ENCODE results near the gene AQR.

GRCh38 chr15:34969340-34970097 is at the start of gene AQR:
- peak; percentile 95 for TF ChIP-seq CTCF (IDR thresholded peaks at IDR 0.05; ENCODE audit: poor library complexity, severe bottlenecking)
- peak; percentile 87 for TF ChIP-seq TAF1 (IDR thresholded peaks at IDR 0.05; ENCODE audit: low read depth)
- no peak for TF ChIP-seq EZH2 (IDR thresholded peaks at IDR 0.05; ENCODE audit: borderline replicate concordance, insufficient read depth, low read length, poor library complexity, severe bottlenecking)
- peak; percentile 79 for TF ChIP-seq POLR2AphosphoS5 (IDR thresholded peaks at IDR 0.05)
- TF ChIP-seq EP300 (conservative IDR thresholded peaks at IDR 0.05; ENCODE audit: poor library complexity, severe bottlenecking), result peak; percentile 69

Data from neural cell (in vitro differentiated cells).